NB4 (cell line): Measurements from ENCODE around the gene GLS.

ENCODE experiments used
- POLR2A ChIP-seq: IDR thresholded peaks from 2 replicates; pipeline ENCODE4 v1.6.1; 2011; ENCODE audit warnings: mild to moderate bottlenecking; ENCODE audit not compliant: insufficient read length; ENCODE audit errors: extremely low read depth
- TF ChIP-seq, protein P1 (sequence below): IDR thresholded peaks from one replicate; pipeline ENCODE4 v1.5.1; 2012; ENCODE audit warnings: low read depth, low read length

DNA sequence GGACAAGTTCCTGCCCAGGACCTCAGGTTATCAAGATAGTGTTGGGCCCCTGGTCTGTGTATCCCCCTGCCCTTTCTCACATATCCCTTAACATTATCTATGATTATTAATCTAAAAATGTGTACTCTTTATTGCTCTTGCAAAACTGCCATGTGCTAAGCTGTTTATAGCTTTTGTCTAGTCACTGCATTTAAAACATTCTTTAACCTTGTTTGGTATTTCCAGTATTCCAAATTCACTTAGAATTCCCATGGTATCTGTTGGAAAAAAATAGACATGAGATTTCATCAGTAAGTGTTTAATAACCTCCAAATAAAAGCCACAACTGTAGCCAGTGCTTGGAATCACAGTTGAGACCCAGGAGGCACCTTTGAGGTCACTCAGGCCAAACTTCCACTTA is 16.2 kb upstream of the GLS start:
- TF ChIP-seq, protein P1, sequence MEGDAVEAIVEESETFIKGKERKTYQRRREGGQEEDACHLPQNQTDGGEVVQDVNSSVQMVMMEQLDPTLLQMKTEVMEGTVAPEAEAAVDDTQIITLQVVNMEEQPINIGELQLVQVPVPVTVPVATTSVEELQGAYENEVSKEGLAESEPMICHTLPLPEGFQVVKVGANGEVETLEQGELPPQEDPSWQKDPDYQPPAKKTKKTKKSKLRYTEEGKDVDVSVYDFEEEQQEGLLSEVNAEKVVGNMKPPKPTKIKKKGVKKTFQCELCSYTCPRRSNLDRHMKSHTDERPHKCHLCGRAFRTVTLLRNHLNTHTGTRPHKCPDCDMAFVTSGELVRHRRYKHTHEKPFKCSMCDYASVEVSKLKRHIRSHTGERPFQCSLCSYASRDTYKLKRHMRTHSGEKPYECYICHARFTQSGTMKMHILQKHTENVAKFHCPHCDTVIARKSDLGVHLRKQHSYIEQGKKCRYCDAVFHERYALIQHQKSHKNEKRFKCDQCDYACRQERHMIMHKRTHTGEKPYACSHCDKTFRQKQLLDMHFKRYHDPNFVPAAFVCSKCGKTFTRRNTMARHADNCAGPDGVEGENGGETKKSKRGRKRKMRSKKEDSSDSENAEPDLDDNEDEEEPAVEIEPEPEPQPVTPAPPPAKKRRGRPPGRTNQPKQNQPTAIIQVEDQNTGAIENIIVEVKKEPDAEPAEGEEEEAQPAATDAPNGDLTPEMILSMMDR = no peak
- no peak for TF ChIP-seq POLR2A
